ENCODE data around the gene SFMBT2.
"Not testable (repeated sequence)": the region's sequence is repeated elsewhere in the genome, so short reads cannot be mapped to it uniquely, and the experiment has no call there.

Gene SFMBT2

DNA sequence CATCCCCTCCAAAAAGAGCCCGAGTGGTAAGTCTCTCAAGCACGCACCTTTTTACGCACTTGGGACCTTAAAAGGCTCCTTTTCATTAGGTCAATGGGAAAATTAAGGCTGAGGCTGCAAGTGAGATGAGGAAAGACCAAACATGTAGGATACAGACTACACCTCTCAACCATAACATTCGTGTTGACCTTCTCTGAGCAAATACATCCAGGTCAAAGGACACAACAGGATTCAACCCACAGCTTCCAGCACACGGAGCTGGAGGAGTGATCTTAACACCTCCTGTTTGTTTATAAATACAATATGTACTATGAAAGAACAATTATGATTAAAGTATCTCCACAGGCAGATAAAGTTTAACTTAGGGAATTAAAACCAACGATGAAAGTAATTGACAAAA, 9.7 kb downstream of the SFMBT2 start:
- no peak for DNase-seq (ENCODE audit: low spot score)

- DNase-seq (ENCODE audit: low spot score): no peak
These were observed 10.6 kb downstream of the SFMBT2 start for GRCh38 chr10:7400068-7400715.

DNA sequence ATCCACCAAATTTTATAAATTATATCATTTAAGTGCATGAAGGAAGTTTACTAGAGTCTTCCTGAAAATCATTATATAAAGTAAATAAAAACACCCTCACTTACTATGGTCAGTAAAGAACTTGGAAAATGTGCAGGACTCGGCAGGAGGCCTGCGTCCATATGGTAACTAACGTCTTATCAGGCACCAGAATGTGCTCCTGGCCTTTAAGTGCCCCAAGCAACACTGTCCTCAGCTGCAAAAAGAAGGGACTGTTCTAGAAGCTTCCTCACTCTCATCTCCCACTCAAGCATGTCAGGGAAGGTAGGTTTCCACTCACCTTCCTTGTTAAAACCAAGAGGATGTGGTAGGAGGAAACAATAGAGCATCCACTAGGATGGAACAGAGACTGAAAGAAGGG, 11.3 kb downstream of the SFMBT2 start:
- no peak for DNase-seq (ENCODE audit: low spot score)

DNA sequence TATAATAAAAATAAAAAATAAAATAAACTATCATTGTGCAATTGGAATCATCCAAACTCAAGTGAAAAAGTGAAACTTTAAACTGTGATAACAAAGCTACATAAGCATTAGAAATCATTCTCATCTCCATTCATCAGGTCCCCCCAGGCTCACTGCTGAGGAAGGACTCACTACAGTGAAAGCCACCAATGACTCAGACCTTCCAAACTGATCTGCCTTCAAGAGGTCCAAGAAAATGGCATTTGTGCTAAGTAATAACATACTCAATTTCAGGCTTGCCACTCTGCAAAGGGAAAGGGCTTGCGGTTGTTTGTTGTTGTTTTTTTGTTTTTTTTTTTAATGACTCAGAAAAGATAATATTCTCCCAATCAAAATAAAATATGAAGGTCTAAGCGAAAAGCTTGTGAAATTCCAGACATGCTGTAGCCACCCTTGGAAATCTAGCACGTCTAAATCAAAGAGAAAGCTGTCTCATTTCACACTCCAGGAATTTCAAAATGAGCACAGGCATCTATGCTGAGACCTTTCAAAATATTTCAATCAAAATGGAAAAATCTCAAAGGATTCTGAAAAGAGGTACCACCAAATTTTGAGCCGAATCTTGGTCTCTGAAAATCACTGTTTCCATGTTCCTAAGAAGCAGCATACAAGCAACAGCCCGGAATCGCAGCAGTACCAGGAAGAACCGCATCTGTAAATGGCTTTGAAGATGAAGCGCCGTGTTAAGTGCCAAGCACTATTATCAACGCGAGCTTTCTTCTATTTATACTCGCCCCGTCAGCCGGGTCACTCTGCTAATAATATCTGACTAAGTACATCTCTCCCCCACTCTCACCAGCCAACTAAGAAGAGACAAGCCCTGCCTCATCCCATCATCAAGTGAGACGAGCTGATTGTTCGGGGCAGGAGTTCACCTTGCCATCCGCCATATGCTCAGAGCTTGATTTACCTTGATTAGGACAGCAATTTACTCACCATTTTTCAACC, 13.5 kb downstream of the SFMBT2 start:
- DNase-seq (ENCODE audit: low spot score): no peak

GRCh38 chr10:7392301-7392700, 18.5 kb downstream of the SFMBT2 start:
- not testable (repeated sequence) for DNase-seq (ENCODE audit: low spot score)

DNA sequence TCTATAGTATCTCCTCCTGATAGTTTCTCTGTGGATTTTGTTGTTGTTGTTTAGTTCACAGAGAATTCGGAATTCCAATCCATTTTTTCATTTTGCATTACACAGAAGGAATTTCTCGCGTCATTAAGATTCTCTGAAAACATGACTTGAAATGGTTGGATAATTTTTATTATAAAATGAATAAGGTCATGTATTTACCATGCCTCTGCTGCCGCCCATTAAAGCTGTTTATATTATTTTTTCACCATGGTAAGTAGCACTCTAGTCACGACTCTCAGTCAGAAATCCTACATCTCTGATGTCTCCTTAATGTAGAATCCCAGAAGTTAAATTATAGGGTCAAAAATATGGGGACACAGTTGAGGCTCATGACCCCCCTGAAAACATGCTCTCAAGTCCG, 19.1 kb downstream of the SFMBT2 start:
- no peak for DNase-seq (ENCODE audit: low spot score)

DNA sequence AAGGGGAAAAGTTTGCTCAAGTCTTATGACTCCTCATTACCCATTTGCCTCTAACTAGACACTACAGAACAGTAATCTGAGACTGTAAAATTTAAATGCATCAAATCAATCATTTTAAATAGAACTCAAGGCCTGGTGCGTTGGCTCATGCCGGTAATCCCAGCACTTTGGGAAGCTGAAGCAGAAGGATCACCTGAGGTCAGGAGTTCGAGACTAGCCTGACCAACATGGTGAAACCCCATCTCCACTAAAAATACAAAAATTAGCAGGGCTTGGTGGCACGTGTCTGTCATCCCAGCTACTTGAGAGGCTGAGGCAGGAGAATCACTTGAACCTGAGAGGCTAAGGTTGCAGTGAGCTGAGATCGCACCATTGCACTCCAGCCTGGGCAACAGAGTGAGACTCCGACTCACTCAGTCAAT, 20.1 kb downstream of the SFMBT2 start:
- not testable (repeated sequence) for DNase-seq (ENCODE audit: low spot score)

DNA sequence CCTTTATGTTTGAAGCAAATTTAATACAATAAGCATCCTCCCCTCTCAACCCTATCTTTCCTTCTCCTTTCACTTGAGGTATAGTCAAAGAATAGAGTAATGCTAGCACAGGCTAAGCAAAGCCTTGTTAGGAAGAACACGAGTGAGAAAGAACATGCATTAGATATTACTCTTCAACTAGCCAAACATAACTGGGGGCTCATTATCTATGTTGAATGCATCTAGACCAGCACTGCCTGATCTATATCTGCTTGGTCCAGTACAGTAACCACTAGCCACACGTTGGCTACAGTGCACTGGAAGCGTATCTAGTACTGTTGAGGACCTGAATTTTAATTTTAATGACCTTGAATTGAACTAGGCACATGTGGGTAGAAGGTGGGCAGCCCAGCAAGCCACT, 21.0 kb downstream of the SFMBT2 start:
- no peak for DNase-seq (ENCODE audit: low spot score)

GRCh38 chr10:7389346-7389745, 21.5 kb downstream of the SFMBT2 start:
- DNase-seq (ENCODE audit: low spot score): no peak

DNA sequence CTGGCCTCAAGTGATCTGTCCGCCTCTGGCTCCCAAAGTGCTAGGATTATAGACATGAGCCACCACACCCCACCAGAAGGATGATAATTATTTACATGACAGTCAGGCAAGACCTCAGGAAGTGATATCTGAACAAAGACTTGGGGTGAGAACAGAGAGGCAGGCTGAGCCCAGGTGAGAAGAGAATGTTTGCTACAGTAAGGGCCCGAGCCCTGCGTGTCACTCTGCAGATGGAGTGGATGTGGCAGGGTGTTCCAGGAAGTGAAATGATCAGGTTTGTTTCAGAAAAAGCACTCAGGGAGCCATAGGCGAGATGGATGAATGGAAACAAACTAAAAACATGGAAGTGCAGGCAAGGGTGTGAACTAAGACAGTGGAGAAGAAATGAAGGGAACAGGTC, 22.2 kb downstream of the SFMBT2 start:
- DNase-seq (ENCODE audit: low spot score): no peak

GRCh38 chr10:7388149-7388548, 22.7 kb downstream of the SFMBT2 start:
- not testable (repeated sequence) for DNase-seq (ENCODE audit: low spot score)

DNA sequence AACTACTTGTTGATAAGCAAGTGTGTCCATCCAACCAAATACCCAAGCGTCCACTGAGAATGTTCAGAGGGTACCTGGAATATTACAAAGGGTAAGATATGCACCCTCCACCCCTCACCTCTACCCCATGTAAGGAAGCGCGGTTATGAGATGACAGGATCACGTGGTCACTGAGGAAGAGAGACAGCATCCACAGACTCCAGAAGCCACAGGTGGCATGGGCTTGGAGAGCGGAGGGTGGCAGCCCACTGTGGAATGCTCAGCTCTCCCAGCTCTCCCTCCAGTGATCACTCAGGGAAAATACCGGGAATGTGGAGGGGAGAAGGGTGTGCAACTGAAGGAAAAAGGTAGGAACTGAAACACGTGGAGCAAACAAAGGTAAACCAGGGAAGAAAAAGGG, 25.7 kb downstream of the SFMBT2 start:
- DNase-seq (ENCODE audit: low spot score): no peak

DNA sequence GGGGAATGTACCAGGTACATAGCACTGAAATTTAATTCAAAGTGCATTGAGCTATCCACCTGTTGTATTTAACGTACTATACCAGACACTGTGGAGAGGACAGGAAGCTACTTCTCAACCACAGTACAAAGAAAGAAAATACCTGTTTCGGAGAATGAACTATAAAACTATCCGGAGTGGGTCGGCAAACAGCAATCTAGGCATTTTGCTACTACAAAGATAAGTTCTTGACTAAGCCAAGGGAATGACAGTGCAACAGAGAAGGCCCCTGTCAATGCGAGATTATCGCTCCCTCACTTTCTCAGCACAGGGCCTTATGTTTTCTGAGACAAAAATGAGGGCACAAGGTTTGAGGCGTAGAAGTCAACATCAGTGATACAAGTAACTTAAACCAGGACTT, 27.4 kb downstream of the SFMBT2 start:
- no peak for DNase-seq (ENCODE audit: low spot score)

DNA sequence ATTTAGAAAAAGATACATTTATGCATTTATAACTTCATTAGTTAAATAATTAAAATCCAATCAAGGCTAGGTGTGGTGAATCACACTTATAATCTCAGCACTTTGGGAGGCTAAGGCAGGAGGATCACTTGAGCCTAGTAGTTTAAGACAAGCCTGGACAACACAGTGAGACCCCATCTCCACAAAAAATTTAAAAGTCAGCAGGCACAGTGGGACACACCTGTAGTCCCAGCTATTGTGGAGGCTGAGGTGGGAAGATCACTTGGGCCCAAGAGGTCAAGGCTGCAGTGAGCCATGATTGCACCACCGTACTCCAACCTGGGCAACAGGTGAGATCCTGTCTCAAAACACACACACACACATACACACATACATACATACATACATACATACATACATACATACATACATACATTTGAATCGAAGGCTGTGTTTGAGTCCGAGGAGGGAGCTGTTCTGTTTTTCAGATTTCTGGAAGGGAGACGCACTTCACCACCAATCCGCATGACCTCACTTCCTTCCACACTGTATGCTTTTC, 30.1 kb downstream of the SFMBT2 start:
- no peak for DNase-seq (ENCODE audit: low spot score)

DNA sequence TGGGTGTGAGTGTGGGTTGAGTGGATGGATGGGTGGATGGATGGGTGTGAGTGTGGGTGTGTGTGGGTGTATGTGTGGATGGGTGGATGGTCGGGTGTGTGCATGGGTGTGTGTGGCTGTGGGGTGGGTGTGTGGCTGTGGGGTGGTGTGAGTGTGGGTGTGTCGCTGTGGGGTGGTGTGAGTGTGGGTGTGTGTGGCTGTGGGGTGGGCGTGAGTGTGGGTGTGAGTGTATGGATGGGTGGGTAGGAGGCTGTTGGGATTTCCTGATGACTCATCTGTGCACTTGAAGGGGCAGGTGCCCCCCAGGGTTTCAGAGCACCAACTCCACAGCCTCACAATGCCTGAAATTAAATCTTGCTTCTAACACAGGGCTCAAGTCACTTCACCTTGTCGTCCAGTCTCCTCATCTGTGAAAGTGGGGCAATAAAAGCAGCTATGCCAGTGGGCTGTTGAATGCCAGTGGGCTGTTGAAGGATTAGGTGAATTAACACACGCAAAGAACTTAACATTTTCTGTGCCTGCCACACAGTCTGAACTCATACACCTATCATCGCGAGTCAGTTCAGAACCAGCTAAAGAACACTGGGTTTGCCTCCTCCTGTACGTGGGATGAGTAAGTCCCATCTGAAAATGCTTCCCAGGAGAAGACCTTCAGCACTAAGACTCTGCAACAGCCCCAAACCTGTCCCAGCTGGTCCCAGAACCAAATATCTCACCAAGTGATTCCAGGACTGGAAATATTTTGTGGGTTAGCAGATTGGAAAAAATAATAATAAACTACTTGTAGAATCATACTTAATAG, 32.0 kb downstream of the SFMBT2 start:
- DNase-seq (ENCODE audit: low spot score): no peak

- no peak for DNase-seq (ENCODE audit: low spot score)
These were observed 33.1 kb downstream of the SFMBT2 start for GRCh38 chr10:7377614-7378248.

DNA sequence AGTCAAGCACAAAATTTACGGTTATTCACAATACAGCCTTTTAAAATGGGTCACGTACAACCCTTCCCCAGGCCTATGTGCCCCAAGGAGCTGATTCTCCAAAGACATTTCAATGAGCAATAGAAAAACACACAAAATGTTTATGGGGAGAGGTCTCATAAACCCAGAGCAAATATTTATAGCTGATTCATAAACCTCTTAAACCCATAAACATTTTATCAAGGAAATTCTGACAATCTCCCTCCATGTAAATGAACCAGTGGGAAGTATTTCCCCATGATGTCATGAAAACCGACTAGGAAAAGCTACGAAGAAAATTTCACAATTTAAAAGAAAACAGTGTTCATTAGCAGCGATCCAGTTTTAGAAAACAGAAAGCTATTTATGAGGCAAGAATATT, 36.0 kb downstream of the SFMBT2 start:
- no peak for DNase-seq (ENCODE audit: low spot score)

DNA sequence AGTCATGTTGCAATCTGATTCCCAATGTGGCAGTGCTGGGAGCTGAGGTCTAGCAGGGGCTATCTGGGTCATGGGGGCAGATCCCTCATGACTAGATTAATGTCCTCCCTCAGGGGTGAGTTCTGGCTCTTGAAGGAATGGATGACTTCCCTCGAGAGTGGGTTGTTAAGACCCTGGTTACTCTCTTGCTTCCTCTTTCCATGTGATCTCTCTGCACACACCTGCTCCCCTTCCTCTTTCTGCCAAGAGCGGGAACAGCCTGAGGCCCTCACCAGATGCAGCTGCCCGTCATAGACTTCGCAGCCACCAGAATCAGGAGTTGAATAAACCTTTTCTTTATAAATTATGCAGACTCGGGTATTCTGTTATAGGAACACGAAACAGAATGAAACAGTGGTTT, 37.8 kb downstream of the SFMBT2 start:
- no peak for DNase-seq (ENCODE audit: low spot score)

DNA sequence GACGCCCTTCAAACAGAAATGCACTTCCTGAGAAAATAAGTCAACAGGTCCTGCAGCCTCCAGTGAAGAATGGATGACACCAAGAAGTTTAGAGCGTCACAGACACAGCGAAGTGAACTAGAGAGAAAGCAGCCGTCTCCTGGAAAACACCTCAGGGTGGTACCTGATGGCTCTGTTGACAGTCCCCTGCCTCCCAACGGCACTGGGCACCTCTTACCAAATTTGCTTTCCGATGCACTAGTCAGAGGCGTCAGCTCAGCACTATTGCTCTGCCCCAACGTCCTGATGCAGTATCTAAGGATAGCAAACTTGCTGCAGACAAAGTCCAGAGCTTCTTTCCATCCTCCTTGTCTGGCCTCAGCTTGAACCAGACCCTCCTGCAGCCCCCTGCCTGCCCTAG, 38.3 kb downstream of the SFMBT2 start:
- no peak for DNase-seq (ENCODE audit: low spot score)

GRCh38 chr10:7370511-7370910, 40.3 kb downstream of the SFMBT2 start:
- no peak for DNase-seq (ENCODE audit: low spot score)

DNA sequence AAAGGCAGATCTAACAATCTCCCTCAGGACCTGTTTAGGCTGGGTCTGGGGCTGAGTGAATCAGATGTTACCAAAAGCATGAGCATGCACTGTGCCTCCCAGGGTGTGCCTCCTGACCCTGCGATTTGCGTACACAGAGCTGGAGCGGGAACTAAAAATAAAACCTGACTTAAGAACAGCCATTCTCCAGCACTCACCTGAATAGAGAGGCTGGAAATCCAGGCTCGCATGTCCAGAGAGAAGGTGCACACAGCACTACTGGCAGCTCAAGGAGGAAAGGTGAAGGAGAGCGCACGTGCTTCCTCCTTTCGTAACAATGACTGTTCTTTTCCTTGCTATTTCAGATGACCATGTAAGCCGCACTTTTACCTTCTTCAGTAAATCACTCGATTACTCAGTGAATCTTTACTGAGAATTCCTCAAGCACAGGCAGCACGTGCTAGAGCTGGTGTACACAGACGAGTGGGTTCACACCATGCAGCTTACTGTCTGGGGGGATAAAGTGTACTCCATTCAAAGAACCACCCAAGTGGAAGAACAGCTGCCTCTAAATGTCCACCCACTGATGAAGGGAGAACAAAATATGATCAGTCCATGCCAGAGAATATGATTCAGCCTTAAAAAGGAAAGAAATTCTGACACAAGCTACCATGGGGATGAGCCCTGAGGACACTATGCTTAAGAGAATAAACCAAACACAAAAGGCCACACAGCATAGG, 45.6 kb downstream of the SFMBT2 start:
- no peak for DNase-seq (ENCODE audit: low spot score)
